H1 (cell line): ENCODE data around the gene PCCA. TPM values are rescaled to one million over a fixed set of nuclear protein-coding genes. Genes with fewer than 3 reads are reported as not detected.

Source experiments
- FOSL1 ChIP-seq: IDR thresholded peaks from 2 replicates; pipeline ENCODE4 v1.6.1; 2011; ENCODE audit warnings: mild to moderate bottlenecking, low read depth, low read length, moderate library complexity; ENCODE audit not compliant: insufficient read depth
- polyA plus RNA-seq, 7 experiments: library from polyadenylated mRNA; depleted of rRNA in 3 of 7; stranded (reverse) in 5 of 7; unstranded in 2 of 7; fragments of >200 nt in 5 of 7; fragments of 200-250 nt in 2 of 7; gene quantifications; 1 replicate in 5 of 7; 2 replicates in 1 of 7; 4 replicates in 1 of 7; pipeline versions ENCODE4 v1.2.1 to v1.2.3, GENCODE V29; 2011 to 2013; ENCODE audit warnings: missing spikeins in 2 of 7, mixed read lengths in 2 of 7
- total RNA-seq: library from RNA; stranded (reverse); fragmentation: NEBNext Ultra II Directional; extraction: Animal tissue kit (Norgen Biotek cat#: 25700); gene quantifications from 2 replicates; pipeline ENCODE4 v1.2.1, GENCODE V29; 2021

The PCCA gene
- total and polyA plus RNA-seq, 2 of the 8 experiments (the other 6 are each of a cell fraction or from before 2014, with no cell fraction given), result 18.4 to 49.8 TPM

GRCh38 chr13:100447831-100448230, 358.9 kb downstream of the PCCA start (continued):
- no peak for TF ChIP-seq FOSL1
